HG02678 (cell line): ENCODE results near the gene RBM33.
A peak's percentile ranks its signal among the peaks of the same experiment; 100 is the strongest.

Source experiments
- ATAC-seq: cut with Tn5 transposase; IDR thresholded peaks from one replicate; pipeline ENCODE4 v1.9.1; 2021; ENCODE audit warnings: mild to moderate bottlenecking, moderate library complexity; ENCODE audit not compliant: unreplicated experiment

Gene RBM33

GRCh38 chr7:155660059-155660757 is 15.7 kb downstream of the RBM33 start:
- ATAC-seq: peak; percentile 79

DNA sequence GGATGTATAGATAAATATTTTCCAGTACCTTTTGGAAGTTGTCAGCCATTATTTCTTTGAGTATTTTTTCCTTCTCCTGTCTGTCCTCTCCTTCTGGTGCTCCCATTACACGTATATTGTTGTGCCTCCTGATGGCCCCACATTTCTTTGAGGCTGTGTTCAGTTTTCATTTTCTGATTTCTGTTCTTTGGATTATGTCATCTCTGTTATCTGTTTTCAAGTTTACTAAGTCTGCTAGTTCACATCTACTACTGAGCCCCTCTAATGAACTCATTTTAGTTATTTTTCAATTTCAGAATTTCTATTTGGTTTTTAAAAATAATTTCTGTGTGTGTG is 16.3 kb downstream of the RBM33 start:
- ATAC-seq: peak; percentile 61

- no peak for ATAC-seq
These were observed 18.0 kb downstream of the RBM33 start for GRCh38 chr7:155662343-155663043.

DNA sequence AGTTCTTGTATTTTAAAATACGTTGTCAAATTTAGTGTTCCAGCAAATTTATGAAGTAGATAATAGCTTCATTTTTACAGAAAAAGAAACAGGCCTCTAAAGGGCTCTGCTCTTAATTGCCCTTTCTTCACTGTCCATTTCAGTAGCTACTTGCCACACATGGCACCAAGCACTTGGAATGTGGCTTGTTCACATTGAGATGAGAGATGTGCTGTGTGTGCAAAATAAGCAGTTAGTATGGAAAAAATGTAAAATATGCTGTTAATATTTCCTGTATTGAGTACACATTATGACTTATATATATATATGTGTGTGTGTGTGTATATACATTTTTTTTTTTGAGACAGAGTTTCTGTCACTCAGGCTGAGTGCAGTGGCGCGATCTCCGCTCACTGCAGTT is 19.5 kb downstream of the RBM33 start:
- ATAC-seq: no peak

GRCh38 chr7:155665079-155665956 is 20.9 kb downstream of the RBM33 start:
- no peak for ATAC-seq

DNA sequence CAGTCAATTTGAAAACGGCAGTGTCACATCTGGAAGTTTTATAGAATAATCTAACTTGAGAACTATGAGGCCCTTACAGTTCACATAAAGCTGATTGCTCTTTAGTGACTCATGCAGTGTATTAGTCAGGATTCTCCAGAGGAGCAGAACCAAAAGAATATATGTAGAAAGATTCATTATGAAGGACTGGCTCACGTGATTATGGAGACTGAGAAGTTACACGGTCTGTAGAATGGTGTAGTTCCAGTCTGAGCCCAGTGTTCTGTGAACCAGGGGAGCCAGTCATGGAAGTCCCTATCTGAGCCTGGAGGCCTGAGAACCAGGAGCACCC is 21.5 kb downstream of the RBM33 start:
- no peak for ATAC-seq

- ATAC-seq: no peak
These were observed 22.9 kb downstream of the RBM33 start for GRCh38 chr7:155667241-155667829.

- ATAC-seq: no peak
These were observed 25.4 kb downstream of the RBM33 start for GRCh38 chr7:155669717-155670505.

DNA sequence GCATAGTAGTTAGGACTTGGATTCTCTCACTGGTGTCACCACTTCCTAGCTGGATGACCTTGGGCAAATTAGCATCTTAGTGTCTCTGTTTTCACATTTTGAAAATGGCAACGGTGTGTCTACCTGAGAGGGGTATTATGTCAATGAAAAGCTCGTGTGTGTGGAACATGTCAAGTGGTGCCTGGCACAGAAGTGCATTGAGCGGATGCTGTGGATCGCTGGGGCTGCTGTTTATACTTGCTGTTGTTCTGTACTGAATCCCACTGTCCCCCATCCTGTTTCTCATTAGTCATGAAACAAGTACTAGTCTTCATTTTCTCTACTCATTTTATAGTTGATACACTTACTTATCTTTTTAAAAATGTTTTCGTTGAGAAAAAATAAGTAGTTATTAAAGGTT is 26.1 kb downstream of the RBM33 start:
- no peak for ATAC-seq

- ATAC-seq: no peak
These were observed 30.1 kb downstream of the RBM33 start for GRCh38 chr7:155674556-155674955.

DNA sequence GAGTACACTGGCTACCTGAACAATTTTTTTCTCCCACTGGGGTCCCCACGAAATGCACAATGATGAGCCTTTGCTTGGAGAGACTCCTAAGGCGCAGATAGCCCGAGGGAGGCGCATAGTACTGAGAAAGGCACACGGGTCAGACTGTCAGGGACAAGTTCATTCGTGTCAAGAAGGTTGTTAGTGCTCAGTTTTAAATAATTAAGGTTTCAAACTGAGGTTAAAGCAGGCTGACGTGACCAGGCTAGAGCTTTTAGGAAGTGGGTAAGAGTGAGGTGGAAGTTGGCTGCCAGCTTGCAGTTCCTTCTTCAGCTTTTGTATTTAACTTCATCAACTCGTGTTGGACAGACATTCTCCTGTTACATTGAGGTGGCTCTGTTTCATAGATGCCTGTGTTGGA is 31.6 kb downstream of the RBM33 start:
- ATAC-seq: peak; percentile 45

DNA sequence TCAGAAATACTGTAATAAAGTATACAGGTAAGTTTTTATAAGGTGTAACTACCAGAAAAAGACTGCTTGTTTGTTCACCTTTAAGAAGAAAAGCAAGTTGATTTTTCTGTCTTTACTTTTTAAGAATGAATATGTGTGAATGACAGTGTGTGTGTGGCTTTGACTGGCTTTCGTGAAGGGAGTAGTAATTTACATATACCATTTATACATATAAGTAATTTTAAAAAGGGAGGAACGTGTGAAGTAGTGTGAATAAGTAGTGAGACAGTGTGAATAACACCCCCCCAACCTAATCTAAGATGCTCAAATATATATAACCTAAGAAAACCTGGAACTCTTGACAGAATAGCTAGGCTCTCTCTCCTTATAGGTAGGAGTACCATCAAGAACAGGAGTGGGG is 33.2 kb downstream of the RBM33 start:
- no peak for ATAC-seq

DNA sequence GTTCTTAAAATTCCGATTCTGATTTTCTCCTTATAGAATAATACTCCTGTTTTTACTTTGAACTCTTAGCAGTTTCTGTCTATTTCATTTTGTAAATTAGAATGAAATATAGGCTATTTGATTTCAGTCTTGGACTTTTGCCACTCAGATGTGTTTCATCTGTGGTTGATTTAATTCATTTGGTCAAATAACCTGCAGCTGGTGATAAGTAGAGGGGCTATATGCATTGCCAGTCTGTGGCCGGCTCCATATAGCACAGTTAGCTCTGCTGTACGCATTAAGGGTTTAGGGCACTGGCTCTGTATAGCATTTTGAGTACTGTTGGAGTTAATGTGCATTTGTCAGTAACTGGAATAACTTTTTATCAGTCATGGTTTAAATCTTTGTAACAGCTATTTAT is 35.7 kb downstream of the RBM33 start:
- ATAC-seq: no peak

DNA sequence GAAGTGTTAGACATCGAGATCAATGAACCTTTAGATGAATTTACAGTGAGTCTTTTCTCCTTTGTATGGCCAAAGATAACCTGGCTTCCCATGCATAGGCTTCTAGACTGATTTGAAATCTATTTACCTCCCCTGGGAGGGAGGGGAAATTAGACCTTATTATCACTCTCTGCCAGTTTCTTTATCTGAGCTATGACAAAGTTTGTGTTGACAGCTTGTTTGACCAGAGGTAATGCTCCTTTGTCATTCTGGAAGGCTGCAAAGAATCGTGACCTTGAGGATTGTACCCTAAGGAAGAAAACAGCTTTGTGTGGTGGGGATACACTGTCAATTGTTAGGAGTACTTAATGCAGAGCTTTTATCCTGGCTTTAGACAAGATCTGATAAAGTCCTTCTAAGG is 36.4 kb downstream of the RBM33 start:
- ATAC-seq: no peak

GRCh38 chr7:155681663-155682062 is 37.2 kb downstream of the RBM33 start:
- ATAC-seq: no peak

- ATAC-seq: no peak
These were observed 38.0 kb downstream of the RBM33 start for GRCh38 chr7:155682484-155682883.

DNA sequence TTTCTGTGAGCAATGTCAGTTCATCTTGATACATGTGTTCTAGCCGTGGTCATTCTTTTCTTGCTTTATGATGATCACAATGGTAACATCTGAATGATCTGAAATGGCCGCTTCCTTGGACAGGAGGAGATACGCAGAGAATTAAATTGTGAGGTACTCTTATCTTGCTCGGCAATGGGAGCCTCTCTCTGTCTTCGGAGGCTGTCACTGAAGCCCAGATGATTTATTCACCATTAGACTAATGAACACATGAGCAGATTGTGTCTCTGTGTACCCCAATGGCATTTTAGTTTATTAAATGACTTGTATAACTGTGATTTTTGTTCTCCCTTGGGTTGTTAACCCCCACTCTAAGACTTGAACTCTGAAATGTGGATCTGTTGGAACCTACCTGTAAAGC is 38.6 kb downstream of the RBM33 start:
- no peak for ATAC-seq

DNA sequence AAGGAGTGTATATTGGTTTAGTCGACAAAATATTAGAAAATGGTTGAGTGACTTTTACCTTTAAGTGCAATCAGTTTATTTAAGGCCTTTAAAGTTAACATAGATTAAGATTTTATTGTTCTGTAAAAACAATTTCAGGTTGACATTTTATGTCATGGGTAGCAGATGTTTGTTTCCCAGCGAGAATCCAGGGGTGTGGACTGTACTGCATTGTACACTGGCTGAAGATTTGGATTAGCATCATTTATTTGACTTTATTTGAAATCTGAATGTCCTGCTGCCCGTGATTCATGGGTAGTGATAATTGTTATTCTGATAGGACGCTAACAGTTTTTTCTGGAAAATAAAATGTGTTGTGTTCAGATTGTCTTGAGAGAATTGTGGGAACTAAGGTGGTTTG is 39.3 kb downstream of the RBM33 start:
- ATAC-seq: no peak

GRCh38 chr7:155684543-155684942 is 40.1 kb downstream of the RBM33 start:
- no peak for ATAC-seq

DNA sequence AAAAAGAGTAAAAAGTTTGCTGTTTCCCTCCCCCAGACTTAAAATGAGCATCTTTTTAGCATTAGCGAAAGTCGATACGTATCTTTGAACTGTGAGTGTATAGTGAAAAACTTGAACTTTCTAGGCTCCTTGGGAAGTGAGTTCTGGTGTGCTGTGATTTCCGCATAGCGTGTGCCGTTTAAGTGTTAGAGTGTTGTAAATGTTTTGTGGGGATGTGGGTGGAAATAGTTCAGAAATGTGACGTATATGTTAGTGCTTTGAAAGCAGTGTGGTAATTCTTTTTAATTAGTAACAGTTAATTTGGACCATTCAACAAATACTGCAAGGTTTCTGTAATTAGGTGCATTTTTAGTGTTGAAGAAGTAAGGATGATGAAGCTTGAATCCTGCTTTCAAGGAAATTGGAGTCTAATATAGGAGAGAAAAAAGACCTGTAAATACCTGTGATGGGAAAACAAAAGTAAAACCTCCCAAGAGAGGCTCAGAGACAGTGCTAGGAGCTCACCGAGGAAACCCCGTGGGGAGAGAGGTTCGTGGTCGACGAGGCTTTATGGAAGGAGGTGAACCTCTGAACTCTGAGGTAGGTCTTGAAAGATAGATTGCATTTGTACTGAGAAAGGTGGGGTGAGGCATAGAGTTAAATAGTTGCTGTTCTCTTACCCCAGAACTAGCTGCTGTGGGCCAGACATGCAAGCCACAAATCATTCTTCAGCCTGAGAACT is 40.8 kb downstream of the RBM33 start:
- peak; percentile 88 for ATAC-seq
